Measurements from ENCODE around the gene CDH22. TPM values are rescaled to one million over a fixed set of nuclear protein-coding genes. Genes with fewer than 3 reads are reported as not detected.

The CDH22 gene
- total RNA-seq, 2 experiments from 2014 or later = not detected

DNA sequence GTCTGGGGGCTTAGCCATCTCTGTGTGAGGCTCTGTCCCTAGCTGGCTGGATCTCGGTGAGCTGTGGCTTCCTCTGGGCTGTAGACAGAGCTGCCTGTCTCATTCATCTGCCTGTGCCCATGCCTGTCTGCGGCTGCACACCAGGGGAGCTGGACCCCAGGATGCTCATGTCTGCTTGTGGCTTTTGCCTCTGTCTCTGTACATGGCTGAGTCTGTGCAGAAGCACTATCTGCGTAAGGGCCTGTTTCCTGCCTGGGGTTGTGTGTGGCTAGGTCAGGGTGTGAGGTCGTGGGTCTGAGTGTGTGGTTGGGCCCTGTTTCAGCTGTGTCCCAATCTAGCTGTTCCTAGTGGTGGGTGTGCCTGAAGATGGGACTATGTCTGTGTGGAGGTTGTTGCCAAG lies 68.2 kb downstream of the CDH22 start:
- Mint-ChIP-seq H3K36me3 (no peaks in the 10 kb centered on the region), H3K27me3 (peaks cover 9% of the 10 kb centered on the region), H3K4me1 (no peaks in the 10 kb centered on the region), H3K27ac (no peak overlapping the region), H3K4me3 (no peak overlapping the region), H3K9me3 (ENCODE audit: low read depth) (no peaks in the 10 kb centered on the region)
- peak; percentile 49 for DNase-seq
- ATAC-seq = peak; percentile 39
- CTCF ChIA-PET = no interaction called here

DNA sequence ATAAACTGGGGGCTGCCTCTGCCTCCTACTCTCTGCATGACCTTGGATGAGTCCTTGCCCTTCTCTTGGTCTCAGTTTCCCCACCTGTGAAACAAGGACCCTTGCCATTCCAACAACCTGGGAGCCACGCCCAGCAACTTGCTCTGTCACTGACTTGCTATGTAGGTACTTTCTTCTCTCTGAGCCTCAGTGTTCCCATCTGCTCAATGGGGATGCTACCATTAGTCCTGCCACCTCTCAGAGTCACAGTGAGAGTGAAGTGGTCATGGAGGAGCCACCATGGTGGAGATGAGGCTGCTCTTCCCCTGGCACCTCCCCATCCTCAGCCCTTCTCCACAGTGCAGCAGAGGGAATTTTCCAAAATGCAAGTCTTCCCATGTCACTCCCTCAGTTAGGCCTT lies 70.6 kb downstream of the CDH22 start:
- H3K4me3 Mint-ChIP-seq = no peak overlapping the region
- CTCF ChIA-PET = no interaction called here
- H3K4me1 Mint-ChIP-seq = no peaks in the 10 kb centered on the region
- H3K9me3 Mint-ChIP-seq (ENCODE audit: low read depth) = no peaks in the 10 kb centered on the region
- ATAC-seq = no peak
- H3K27me3 Mint-ChIP-seq = peaks cover 13% of the 10 kb centered on the region
- H3K27ac Mint-ChIP-seq = no peak overlapping the region
- no peak for DNase-seq
- H3K36me3 Mint-ChIP-seq = no peaks in the 10 kb centered on the region

DNA sequence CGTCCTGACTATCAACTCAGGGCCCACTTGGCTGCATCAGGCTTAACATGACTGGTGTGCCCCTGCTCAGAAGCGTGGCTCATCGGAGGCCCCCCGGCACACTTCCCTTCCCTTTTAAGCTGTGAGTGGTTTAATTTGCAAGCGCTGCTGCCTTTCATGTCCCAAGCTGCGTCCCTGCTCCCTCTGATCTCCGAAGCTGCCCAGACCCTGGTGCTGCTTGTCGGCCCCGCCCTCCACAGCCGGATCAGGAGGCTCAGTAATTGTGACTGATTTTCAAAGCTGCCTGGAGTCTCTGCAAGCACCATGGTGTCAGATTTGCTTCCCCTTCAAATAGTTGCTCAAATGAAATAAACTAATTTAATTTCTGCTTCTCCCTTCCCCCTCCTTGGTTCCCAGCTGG lies 71.1 kb downstream of the CDH22 start:
- CTCF ChIA-PET = no interaction called here
- peaks cover 15% of the 10 kb centered on the region for H3K27me3 Mint-ChIP-seq
- no peak overlapping the region for H3K27ac Mint-ChIP-seq
- no peak overlapping the region for H3K4me3 Mint-ChIP-seq
- no peaks in the 10 kb centered on the region for H3K9me3 Mint-ChIP-seq (ENCODE audit: low read depth)
- DNase-seq = no peak
- no peak for ATAC-seq
- no peaks in the 10 kb centered on the region for H3K4me1 Mint-ChIP-seq
- H3K36me3 Mint-ChIP-seq = no peaks in the 10 kb centered on the region

DNA sequence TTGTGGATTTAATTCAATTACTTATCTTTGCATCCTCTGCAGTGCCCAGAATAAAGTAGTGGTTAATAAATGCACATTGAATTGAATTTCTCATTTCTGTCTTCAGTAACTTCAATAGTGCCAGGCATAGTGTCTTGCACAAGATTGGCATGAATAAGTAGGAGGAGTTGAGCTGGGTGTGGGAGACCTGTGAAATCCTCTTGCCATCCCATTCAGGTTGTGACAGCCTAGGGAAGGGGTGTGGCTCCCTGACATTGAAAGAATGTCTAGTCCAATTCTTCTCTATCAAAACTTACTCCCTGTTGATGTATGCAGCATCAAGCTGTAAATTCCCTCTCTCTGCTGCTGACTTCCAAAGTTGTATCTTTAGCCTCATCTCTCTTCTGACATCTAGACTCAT lies 73.2 kb downstream of the CDH22 start:
- Mint-ChIP-seq H3K27me3 (peaks cover 15% of the 10 kb centered on the region), H3K27ac (no peak overlapping the region), H3K9me3 (ENCODE audit: low read depth) (no peaks in the 10 kb centered on the region), H3K4me1 (no peaks in the 10 kb centered on the region), H3K4me3 (no peak overlapping the region), H3K36me3 (no peaks in the 10 kb centered on the region)
- CTCF ChIA-PET = no interaction called here
- ATAC-seq (no peak), DNase-seq (no peak)

DNA sequence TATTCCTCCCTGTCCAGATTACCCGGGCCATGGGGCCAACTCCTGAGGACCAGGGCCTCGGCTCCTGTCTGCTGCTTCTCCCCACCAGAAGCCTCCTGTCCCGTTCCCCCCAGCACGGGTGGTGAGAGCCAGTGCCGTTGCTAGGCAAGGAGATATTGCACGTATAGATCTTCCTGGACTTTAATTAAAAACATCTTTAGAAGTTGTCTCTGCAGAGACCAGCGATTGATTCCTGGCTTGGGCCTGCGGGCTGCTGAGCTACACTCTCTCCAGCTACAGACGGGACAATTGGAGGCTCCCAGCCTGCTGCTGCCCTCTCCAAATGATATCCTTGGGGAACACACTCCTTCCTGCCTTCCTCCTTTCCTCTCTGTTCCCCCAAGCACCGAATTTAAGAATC lies 74.6 kb downstream of the CDH22 start:
- Mint-ChIP-seq H3K9me3 (ENCODE audit: low read depth) (no peaks in the 10 kb centered on the region), H3K36me3 (no peaks in the 10 kb centered on the region), H3K27ac (no peak overlapping the region), H3K27me3 (peaks cover 15% of the 10 kb centered on the region), H3K4me3 (no peak overlapping the region), H3K4me1 (no peaks in the 10 kb centered on the region)
- DNase-seq = no peak
- no peak for ATAC-seq
- CTCF ChIA-PET = no interaction called here

DNA sequence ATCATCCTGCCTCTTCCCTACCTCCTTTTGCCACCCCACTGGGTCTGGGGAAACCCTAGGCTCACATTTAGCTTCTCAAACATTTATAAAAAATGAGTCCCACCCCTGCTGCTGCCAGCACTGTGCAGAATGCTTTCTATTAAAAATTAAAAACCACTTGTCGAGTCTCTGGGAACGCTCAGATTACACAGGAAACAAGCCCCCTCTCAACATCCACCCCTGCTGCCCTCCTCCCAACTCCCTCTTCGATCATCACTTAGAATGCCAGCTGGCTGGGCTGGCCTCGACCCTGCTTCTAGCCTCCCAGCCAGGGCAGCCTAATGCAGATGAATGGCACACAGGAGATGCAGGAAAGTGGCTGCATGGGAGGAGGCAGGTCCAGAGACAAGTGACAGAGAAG lies 75.8 kb downstream of the CDH22 start:
- peaks cover 10% of the 10 kb centered on the region for H3K27me3 Mint-ChIP-seq
- H3K4me1 Mint-ChIP-seq = no peaks in the 10 kb centered on the region
- H3K4me3 Mint-ChIP-seq = no peak overlapping the region
- DNase-seq = no peak
- no peak overlapping the region for H3K27ac Mint-ChIP-seq
- no peaks in the 10 kb centered on the region for H3K36me3 Mint-ChIP-seq
- CTCF ChIA-PET = no interaction called here
- no peaks in the 10 kb centered on the region for H3K9me3 Mint-ChIP-seq (ENCODE audit: low read depth)
- no peak for ATAC-seq

DNA sequence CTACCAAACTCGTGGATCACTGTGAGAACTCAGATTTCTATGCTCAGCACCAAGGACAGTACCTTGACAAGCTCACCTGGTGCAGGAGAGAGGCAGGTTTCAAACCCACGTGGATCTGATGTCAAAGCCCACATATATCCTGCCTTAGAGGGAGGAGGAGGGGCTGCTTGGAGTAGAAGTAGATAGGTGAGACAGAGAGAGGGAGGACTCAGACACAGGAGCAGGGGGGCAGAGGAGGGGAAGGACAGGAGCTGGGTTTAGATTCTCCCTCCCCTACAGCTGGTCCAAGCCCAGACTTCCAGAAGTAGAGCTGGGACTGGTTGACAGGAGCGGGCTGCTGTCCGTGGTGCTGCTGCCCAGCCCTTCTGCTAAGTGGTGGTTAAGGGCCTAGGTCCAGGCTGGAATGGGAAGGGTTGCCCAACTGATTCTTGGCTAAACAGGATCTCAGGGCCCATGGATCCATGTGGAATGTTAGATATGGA lies 77.5 kb downstream of the CDH22 start:
- Mint-ChIP-seq H3K4me3 (no peak overlapping the region), H3K27me3 (peaks cover 13% of the 10 kb centered on the region), H3K9me3 (ENCODE audit: low read depth) (no peaks in the 10 kb centered on the region), H3K36me3 (no peaks in the 10 kb centered on the region), H3K27ac (no peak overlapping the region), H3K4me1 (no peaks in the 10 kb centered on the region)
- ATAC-seq (no peak), DNase-seq (no peak)
- CTCF ChIA-PET = no interaction called here

DNA sequence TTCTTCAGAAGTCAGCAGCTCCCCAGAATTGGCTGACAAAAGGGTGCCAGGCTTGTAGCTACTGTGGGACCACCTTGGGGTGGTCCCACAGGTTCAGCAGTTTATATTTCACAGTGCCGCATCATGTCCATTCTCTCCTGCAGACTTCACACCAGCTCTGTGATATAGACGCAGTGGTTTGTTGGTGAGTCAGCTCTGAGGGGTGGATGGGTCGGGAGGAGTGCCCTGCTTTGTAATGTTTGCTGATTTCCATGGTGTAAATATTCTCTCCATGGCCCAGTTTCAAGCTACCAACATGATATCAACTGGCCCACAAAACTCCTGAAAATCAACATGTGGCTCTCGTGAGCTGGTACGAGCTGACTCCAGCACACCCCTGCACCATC lies 78.2 kb downstream of the CDH22 start:
- DNase-seq = no peak
- Mint-ChIP-seq H3K4me1 (no peaks in the 10 kb centered on the region), H3K27me3 (peaks cover 13% of the 10 kb centered on the region), H3K27ac (no peak overlapping the region), H3K36me3 (no peaks in the 10 kb centered on the region), H3K9me3 (ENCODE audit: low read depth) (no peaks in the 10 kb centered on the region), H3K4me3 (no peak overlapping the region)
- CTCF ChIA-PET = no interaction called here
- no peak for ATAC-seq

DNA sequence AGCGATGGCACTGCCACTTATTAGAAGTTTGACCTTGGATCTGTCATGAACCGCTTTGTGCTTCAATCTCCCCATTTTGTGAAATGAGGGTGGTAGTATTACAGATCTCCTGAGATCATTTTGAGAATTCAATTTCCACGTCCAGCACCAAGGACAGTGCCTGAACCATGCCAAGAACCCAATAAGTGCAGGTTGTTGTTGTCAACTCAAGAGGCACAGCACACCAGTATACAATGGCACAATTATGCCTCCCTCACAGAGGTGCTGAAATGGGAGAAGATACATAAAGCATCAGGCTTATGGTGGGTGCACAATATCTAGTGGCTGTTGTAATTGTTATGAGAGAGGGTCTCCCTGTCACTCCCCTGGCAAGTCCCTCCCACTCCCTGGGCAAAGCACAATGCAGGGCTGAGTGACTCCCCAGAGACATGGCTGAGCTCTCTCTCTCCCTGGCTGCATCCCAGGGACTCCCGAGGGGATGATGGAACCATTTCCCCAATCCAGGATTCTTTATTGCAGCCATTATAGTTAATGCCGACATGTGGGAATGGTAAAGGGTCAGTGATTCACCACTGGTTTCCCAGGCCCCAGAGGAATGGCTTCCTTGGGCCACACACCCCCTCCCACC lies 78.7 kb downstream of the CDH22 start:
- ATAC-seq (no peak), DNase-seq (no peak)
- Mint-ChIP-seq H3K4me1 (no peaks in the 10 kb centered on the region), H3K27me3 (peaks cover 13% of the 10 kb centered on the region), H3K9me3 (ENCODE audit: low read depth) (no peaks in the 10 kb centered on the region), H3K27ac (no peak overlapping the region), H3K36me3 (no peaks in the 10 kb centered on the region), H3K4me3 (no peak overlapping the region)
- CTCF ChIA-PET = no interaction called here

DNA sequence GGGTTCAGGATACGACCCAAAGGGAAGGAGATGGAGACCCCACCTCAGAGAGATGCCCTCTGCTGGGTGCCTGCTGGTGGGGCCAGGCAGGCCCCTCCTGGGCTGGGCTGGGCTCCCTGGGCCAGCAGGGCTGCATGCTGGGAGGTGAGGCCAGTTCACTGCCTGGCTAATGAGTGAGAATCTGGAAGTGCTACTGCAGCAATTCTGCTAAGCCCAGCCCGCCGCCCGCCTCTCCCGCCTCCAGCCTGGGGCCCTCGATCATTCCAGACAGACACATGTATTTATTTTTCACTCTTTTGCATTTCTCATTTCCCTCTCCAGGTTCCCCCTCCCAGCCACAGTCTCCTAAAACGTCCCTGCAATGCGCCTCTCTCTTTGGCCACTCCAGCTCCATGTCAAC lies 79.6 kb downstream of the CDH22 start:
- Mint-ChIP-seq H3K27ac (no peak overlapping the region), H3K4me1 (no peaks in the 10 kb centered on the region), H3K9me3 (ENCODE audit: low read depth) (no peaks in the 10 kb centered on the region), H3K36me3 (no peaks in the 10 kb centered on the region), H3K27me3 (peaks cover 9% of the 10 kb centered on the region), H3K4me3 (no peak overlapping the region)
- DNase-seq (no peak), ATAC-seq (no peak)
- CTCF ChIA-PET = no interaction called here

DNA sequence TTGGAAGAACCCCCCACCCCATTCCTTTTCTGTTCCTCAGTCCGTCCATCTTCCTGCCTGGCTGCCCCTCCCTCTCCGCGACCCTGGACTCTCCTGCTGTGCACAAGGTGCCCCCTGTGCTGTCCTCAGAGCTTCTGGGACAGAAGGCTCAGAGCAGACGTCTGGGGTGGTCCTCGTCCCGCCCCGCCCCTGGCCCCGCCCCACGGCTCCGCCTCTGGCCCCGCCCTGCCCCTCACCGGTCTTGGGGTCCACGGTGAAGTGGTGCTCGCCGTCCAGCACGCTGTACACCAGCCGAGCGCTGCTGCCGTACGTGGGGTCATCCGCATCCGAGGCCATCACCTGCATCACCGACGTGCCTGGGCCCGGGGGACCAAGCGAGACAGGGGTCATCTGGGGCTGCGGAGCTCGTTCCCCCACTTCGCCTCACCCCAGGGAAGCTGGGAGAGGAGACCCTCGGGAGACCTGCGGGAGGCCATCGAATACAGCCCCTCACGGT lies 81.0 kb downstream of the CDH22 start:
- no peaks in the 10 kb centered on the region for H3K9me3 Mint-ChIP-seq (ENCODE audit: low read depth)
- DNase-seq = no peak
- H3K27me3 Mint-ChIP-seq = peaks cover 5% of the 10 kb centered on the region
- no peaks in the 10 kb centered on the region for H3K36me3 Mint-ChIP-seq
- CTCF ChIA-PET = no interaction called here
- no peak overlapping the region for H3K27ac Mint-ChIP-seq
- no peaks in the 10 kb centered on the region for H3K4me1 Mint-ChIP-seq
- no peak overlapping the region for H3K4me3 Mint-ChIP-seq
- ATAC-seq = no peak

DNA sequence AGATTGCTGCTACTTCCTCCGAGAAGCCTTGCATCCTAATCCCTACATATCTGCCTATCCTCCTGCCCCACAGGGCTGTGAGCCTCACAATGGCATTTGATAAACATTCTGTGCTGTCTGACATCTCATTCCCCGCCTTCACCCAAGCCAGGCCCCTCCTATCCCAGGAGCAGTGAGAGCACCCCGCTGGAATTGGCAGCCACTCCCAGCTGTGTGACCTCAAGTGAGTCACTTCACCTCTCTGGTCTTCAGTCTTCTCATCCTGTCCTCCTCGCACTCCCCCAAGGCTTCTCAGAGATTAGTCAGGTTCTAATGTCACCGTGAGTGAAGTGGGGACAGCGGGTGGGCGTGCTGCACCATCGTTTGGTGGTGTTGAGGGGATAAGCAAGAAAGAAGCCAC lies 81.7 kb downstream of the CDH22 start:
- Mint-ChIP-seq H3K4me1 (no peaks in the 10 kb centered on the region), H3K4me3 (no peak overlapping the region), H3K36me3 (no peaks in the 10 kb centered on the region), H3K27ac (no peak overlapping the region), H3K9me3 (ENCODE audit: low read depth) (no peaks in the 10 kb centered on the region), H3K27me3 (peaks cover 5% of the 10 kb centered on the region)
- no peak for DNase-seq
- no peak for ATAC-seq
- CTCF ChIA-PET = no interaction called here

DNA sequence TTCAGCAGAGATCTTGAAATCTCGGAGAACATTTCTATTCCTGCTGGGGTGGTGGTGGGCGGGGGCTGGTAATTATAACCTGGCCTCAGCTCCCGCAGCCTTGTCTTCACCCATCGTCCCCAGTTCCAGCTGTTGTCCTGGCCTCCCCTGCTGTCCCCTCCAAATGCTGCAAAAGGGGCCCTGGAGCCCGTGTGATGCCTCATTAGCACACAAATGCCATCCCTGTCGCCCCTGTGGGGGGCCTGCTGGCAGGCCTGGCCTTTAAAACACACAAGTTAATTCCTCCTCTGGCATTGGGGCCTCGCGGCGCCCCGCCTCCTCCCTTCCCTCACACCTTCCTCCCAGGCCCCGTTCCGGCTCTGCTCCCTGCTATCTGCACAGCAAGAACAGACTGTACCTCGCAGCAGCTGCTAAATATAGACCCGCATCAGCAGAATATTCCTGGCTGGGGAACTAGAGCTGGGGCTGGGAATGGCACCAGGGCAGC lies 85.7 kb downstream of the CDH22 start:
- peaks cover 5% of the 10 kb centered on the region for H3K27me3 Mint-ChIP-seq
- CTCF ChIA-PET = no interaction called here

DNA sequence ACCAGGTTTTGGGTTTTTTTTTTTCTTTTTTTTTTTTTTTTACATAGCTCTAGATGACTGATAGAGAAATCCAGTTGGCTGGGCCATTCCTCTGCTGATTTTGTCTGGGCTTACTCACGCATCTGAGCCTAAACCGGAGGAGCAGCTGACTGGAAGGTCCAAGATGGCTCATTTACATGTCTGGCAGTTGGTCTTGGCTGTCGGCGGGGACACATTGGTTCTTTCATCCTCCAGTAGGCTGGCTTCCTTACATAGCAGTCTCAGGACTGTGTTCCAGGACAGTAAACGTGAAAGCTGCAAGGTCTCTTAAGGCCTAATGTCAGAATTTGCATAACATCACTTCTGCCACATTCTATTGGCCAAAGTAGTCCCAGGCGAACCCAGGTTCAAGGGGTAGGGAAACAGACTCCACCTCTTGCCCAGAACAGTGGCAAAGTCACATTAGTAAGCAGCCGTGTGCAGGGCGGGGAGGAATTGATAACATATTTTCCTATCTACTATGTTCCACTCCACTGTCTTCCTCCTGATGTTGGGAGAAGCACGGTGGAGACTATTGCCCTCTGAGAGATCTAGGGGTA lies 87.0 kb downstream of the CDH22 start:
- DNase-seq (no peak), ATAC-seq (no peak)
- Mint-ChIP-seq H3K27me3 (peaks cover 5% of the 10 kb centered on the region), H3K27ac (no peak overlapping the region), H3K36me3 (no peaks in the 10 kb centered on the region), H3K4me3 (no peak overlapping the region), H3K9me3 (ENCODE audit: low read depth) (no peaks in the 10 kb centered on the region), H3K4me1 (no peaks in the 10 kb centered on the region)
- CTCF ChIA-PET = no interaction called here

More for the DNA sequence above, 85.7 kb downstream of the CDH22 start:
- no peak for DNase-seq
- Mint-ChIP-seq H3K9me3 (ENCODE audit: low read depth) (no peaks in the 10 kb centered on the region), H3K4me1 (no peaks in the 10 kb centered on the region), H3K36me3 (no peaks in the 10 kb centered on the region), H3K27ac (no peak overlapping the region), H3K4me3 (no peak overlapping the region)
- ATAC-seq = no peak

All from activated CD8-positive, alpha-beta memory T cell treated with anti-CD3 and anti-CD28 coated beads, Interleukin-2, amount 10 ng/mL, durations not matched to agents 7 days and 5 days (primary cell).